IMR-90 (cell line): ENCODE data around the gene PSMG4. TPM values are rescaled to one million over a fixed set of nuclear protein-coding genes. Genes with fewer than 3 reads are reported as not detected.

ENCODE experiments used
- ATAC-seq: fragments of 200-7000 bp; cut with Tn5 transposase; 2 replicates; pipeline ENCODE4 v1.9.1; 2020; ENCODE audit warnings: low read depth, mild to moderate bottlenecking, moderate library complexity
- BruUV-seq: library from RNA; stranded (reverse); fragments of 400-500 nt; replicated peaks from 2 replicates; lab custom pipeline; 2021; lab: Mats Ljungman, UMichigan
- CTCF ChIA-PET: fragments of 300-600 bp; formaldehyde crosslinking; extraction: SDS; loops from one replicate; lab custom pipeline; 2021; ENCODE audit warnings: antibody characterized with exemption; lab: Yijun Ruan, JAX
- POLR2A ChIA-PET: fragments of 300-600 bp; sonication (Branson Sonifier 250); formaldehyde crosslinking; loops from one replicate; lab custom pipeline; 2022; ENCODE audit warnings: antibody characterized with exemption; ENCODE audit not compliant: unreplicated experiment; lab: Charles Lee
- DNase-seq: peaks from one replicate; pipeline ENCODE4 v3.0.0; 2013
- H2AFZ ChIP-seq: replicated peaks from 2 replicates; pipeline ENCODE3; 2013; ENCODE audit warnings: low read length, mild to moderate bottlenecking; ENCODE audit not compliant: poor library complexity
- H2AK5ac ChIP-seq: 2 replicates; pipeline ENCODE4 v1.6.1; 2013; ENCODE audit warnings: low read depth, low read length, inconsistent platforms
- H2AK9ac ChIP-seq: replicated peaks from 2 replicates; pipeline ENCODE3; 2013; ENCODE audit warnings: mild to moderate bottlenecking, low read depth, low read length, moderate library complexity; ENCODE audit not compliant: poor library complexity
- H2BK120ac ChIP-seq: 2 replicates; pipeline ENCODE4 v1.6.1; 2013; ENCODE audit warnings: low read depth, low read length, inconsistent platforms
- H2BK15ac ChIP-seq: 3 replicates; pipeline ENCODE4 v1.6.1; 2013; ENCODE audit warnings: low read depth, low read length, inconsistent platforms
- H2BK20ac ChIP-seq: 2 replicates; pipeline ENCODE4 v1.6.1; 2013; ENCODE audit warnings: low read depth, mild to moderate bottlenecking, inconsistent platforms, low read length, moderate library complexity
- H2BK5ac ChIP-seq: 2 replicates; pipeline ENCODE4 v1.6.1; 2013; ENCODE audit warnings: mild to moderate bottlenecking, low read depth, low read length, inconsistent platforms; ENCODE audit not compliant: poor library complexity, severe bottlenecking
- H3K14ac ChIP-seq: replicated peaks from 2 replicates; pipeline ENCODE4 v1.6.1; 2013; ENCODE audit warnings: low read depth, low read length, inconsistent platforms
- H3K18ac ChIP-seq: 2 replicates; pipeline ENCODE4 v1.6.1; 2013; ENCODE audit warnings: low read depth, low read length, control low read depth
- H3K23ac ChIP-seq: 2 replicates; pipeline ENCODE4 v1.6.1; 2013; ENCODE audit warnings: low read depth, low read length, inconsistent platforms
- H3K27ac ChIP-seq: 2 replicates; pipeline ENCODE4 v1.5.1; 2013; ENCODE audit warnings: mild to moderate bottlenecking, control low read depth, low read length; ENCODE audit not compliant: insufficient read depth
- H3K27me3 ChIP-seq: 2 replicates; pipeline ENCODE4 v1.6.1; 2013; ENCODE audit warnings: low read length; ENCODE audit not compliant: control insufficient read depth, insufficient read depth
- H3K36me3 ChIP-seq: 2 replicates; pipeline ENCODE4 v1.6.1; 2013; ENCODE audit warnings: low read length, mixed read lengths; ENCODE audit not compliant: control insufficient read depth, insufficient read depth
- H3K4ac ChIP-seq: 2 replicates; pipeline ENCODE4 v1.6.1; 2013; ENCODE audit warnings: low read depth, low read length, inconsistent platforms
- H3K4me1 ChIP-seq: 2 replicates; pipeline ENCODE4 v1.6.1; 2013; ENCODE audit warnings: low read length, mixed read lengths; ENCODE audit not compliant: control insufficient read depth, insufficient read depth
- H3K4me2 ChIP-seq: 2 replicates; pipeline ENCODE4 v1.6.1; 2013; ENCODE audit warnings: low read depth, mild to moderate bottlenecking, control low read depth, low read length, moderate library complexity
- H3K4me3 ChIP-seq: 2 replicates; pipeline ENCODE4 v1.5.1; 2013; ENCODE audit warnings: low read depth, mild to moderate bottlenecking, control low read depth, low read length, moderate library complexity; ENCODE audit not compliant: insufficient read depth
- H3K56ac ChIP-seq: 2 replicates; pipeline ENCODE4 v1.6.1; 2013; ENCODE audit warnings: low read length, inconsistent platforms; ENCODE audit not compliant: insufficient read depth; ENCODE audit errors: extremely low read depth
- H3K79me1 ChIP-seq, 2 experiments: 2 replicates each; pipeline ENCODE4 v1.6.1; 2013; ENCODE audit warnings: low read length in 2 of 2, inconsistent platforms in 1 of 2, low read depth in 1 of 2
- H3K9ac ChIP-seq: 2 replicates; pipeline ENCODE4 v1.6.1; 2013; ENCODE audit warnings: low read depth, low read length, control low read depth
- H3K9me1 ChIP-seq: 2 replicates; pipeline ENCODE4 v1.6.1; 2013; ENCODE audit warnings: low read length, inconsistent platforms; ENCODE audit not compliant: insufficient read depth
- H3K9me3 ChIP-seq: 2 replicates; pipeline ENCODE4 v1.6.1; 2013; ENCODE audit warnings: low read length; ENCODE audit not compliant: control insufficient read depth, insufficient read depth
- H4K20me1 ChIP-seq: 2 replicates; pipeline ENCODE4 v1.6.1; 2013; ENCODE audit warnings: low read length, inconsistent platforms; ENCODE audit not compliant: insufficient read depth
- H4K5ac ChIP-seq: 2 replicates; pipeline ENCODE4 v1.6.1; 2013; ENCODE audit warnings: mild to moderate bottlenecking, low read depth, low read length, control low read depth
- H4K8ac ChIP-seq, 2 experiments: 2 replicates each; pipeline ENCODE4 v1.6.1; 2013; ENCODE audit warnings: low read depth in 2 of 2, low read length in 2 of 2, control low read depth in 1 of 2, inconsistent platforms in 1 of 2
- H4K91ac ChIP-seq: 2 replicates; pipeline ENCODE4 v1.6.1; 2013; ENCODE audit warnings: low read depth, low read length, inconsistent platforms; ENCODE audit not compliant: insufficient read depth
- CEBPB ChIP-seq: IDR thresholded peaks from 2 replicates; pipeline ENCODE4 v1.6.1; 2012; ENCODE audit warnings: low read depth, low read length, improper control_type of control experiment
- CHD1 ChIP-seq: IDR thresholded peaks from 2 replicates; pipeline ENCODE4 v1.6.1; 2012; ENCODE audit warnings: low read depth, low read length, improper control_type of control experiment
- MAFK ChIP-seq: IDR thresholded peaks from 2 replicates; pipeline ENCODE4 v1.6.1; 2012; ENCODE audit warnings: low read depth, low read length, improper control_type of control experiment
- MAZ ChIP-seq: IDR thresholded peaks from 2 replicates; pipeline ENCODE4 v1.6.1; 2012; ENCODE audit warnings: low read depth, mild to moderate bottlenecking, low read length, improper control_type of control experiment, moderate library complexity, borderline replicate concordance
- POLR2A ChIP-seq: IDR thresholded peaks from 2 replicates; pipeline ENCODE4 v1.6.1; 2012; ENCODE audit warnings: mild to moderate bottlenecking, low read depth, low read length
- RAD21 ChIP-seq: IDR thresholded peaks from 2 replicates; pipeline ENCODE4 v1.6.1; 2012; ENCODE audit warnings: low read length, improper control_type of control experiment
- RCOR1 ChIP-seq: IDR thresholded peaks from 2 replicates; pipeline ENCODE4 v1.6.1; 2012; ENCODE audit warnings: mild to moderate bottlenecking, low read length, improper control_type of control experiment; ENCODE audit not compliant: insufficient replicate concordance
- RFX5 ChIP-seq: IDR thresholded peaks from 2 replicates; pipeline ENCODE4 v1.8.0; 2012; ENCODE audit warnings: low read depth, mild to moderate bottlenecking, low read length, moderate library complexity
- SMC3 ChIP-seq: fragments of 150-350 bp; IDR thresholded peaks from 2 replicates; pipeline ENCODE4 v1.6.1; 2016; ENCODE audit warnings: low read depth, mild to moderate bottlenecking, antibody characterized with exemption, low read length, moderate library complexity
- WGBS, 2 experiments: methylation state at CpG; one replicate each; pipeline versions ENCODE4 v1.1.5 to v1.1.7; 2013; ENCODE audit warnings: missing lambda C conversion rate in 2 of 2; ENCODE audit not compliant: insufficient read length in 1 of 2; ENCODE audit errors: extremely low coverage in 2 of 2; 5-methylcytosine and 5-hydroxymethylcytosine counted together
- dilution Hi-C: fragments of 300-500 bp; cut with HindIII; formaldehyde crosslinking; loops from one replicate; pipeline ENCODE4 v1.14.3; 2018; ENCODE audit warnings: low sequenced_read_pairs; ENCODE audit not compliant: unreplicated experiment
- in situ Hi-C: fragments of 300-500 bp; cut with MboI; formaldehyde crosslinking; loops from 3 replicates; pipeline ENCODE4 v1.14.3; 2019; ENCODE audit warnings: low sequenced_read_pairs, inconsistent platforms, mixed read lengths
- intact Hi-C: fragments of 100-400 bp; cut with micrococcal nuclease; formaldehyde crosslinking; loops from 2 replicates; pipeline ENCODE4 v1.10.0; 2022
- polyA plus RNA-seq, 3 experiments: library from polyadenylated mRNA; depleted of rRNA; stranded (reverse); fragments of >200 nt; gene quantifications; 2 replicates each; pipeline ENCODE4 v1.2.3, GENCODE V29; 2012; ENCODE audit warnings: low replicate concordance in 1 of 3
- total RNA-seq: library from RNA; depleted of rRNA; stranded (reverse); fragments of >200 nt; gene quantifications from 2 replicates; pipeline ENCODE4 v1.2.3, GENCODE V29; 2012
- TF ChIP-seq, protein P1 (sequence below): fragments of 150-350 bp; IDR thresholded peaks from 2 replicates; pipeline ENCODE4 v1.6.1; 2016; ENCODE audit warnings: low read depth, mild to moderate bottlenecking, low read length, moderate library complexity, borderline replicate concordance

Gene PSMG4
- total and polyA plus RNA-seq, 2 of the 4 experiments (the other 2 are of a cell fraction): 5.6 to 13.4 TPM

DNA sequence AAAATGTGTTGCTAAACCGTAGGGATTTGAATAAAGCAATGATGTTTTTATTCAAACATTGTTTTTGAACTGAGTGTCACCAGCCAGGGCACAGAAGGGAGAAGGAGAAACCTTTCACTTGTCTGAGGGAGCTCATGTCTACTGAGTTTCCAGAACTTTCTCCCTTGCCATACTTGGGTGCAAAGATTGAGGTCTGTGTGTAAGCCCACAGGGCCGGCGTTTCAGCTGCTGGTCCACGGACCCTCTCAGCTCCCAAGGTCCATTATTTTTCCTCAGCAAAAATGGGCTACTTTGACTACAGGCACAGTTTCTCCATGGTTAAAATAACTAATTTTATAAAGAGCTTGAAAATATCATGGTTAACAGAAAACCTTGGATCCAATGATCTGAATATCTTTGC is 32.6 kb downstream of the PSMG4 start:
- H3K36me3 ChIP-seq: no peaks in the 10 kb centered on the region

More for the DNA sequence above, 32.6 kb downstream of the PSMG4 start:
- H3K14ac ChIP-seq: no peak overlapping the region
- no peaks in the 10 kb centered on the region for H4K20me1 ChIP-seq
- no peak for ATAC-seq
- H3K27ac ChIP-seq: no peak overlapping the region
- BruUV-seq: no TSS peak
- H3K9me1 ChIP-seq: no peaks in the 10 kb centered on the region
- POLR2A ChIA-PET: no interaction called here
- intact Hi-C loops (no loop called here), dilution Hi-C loops (no loop called here), in situ Hi-C loops (no loop called here)
- H2BK120ac ChIP-seq: no peak overlapping the region
- H2BK20ac ChIP-seq: no peak overlapping the region
- no peak overlapping the region for H3K4ac ChIP-seq
- no peak overlapping the region for H4K5ac ChIP-seq
- no peak overlapping the region for H2AK5ac ChIP-seq
- no peak overlapping the region for H2BK15ac ChIP-seq
- no CpG with 5 or more reads among the region's 4 CpGs for WGBS, 2 experiments
- no peak overlapping the region for H4K91ac ChIP-seq
- no peaks in the 10 kb centered on the region for H3K79me1 ChIP-seq
- no peak overlapping the region for H4K8ac ChIP-seq
- CTCF ChIA-PET: no interaction called here
- H2BK5ac ChIP-seq: no peak overlapping the region
- H3K23ac ChIP-seq: no peak overlapping the region
- TF ChIP-seq RAD21: no peak
- no peak for TF ChIP-seq MAFK
- no peak for TF ChIP-seq POLR2A
- no peak for TF ChIP-seq CEBPB
- TF ChIP-seq RCOR1: no peak
- TF ChIP-seq, protein P1, sequence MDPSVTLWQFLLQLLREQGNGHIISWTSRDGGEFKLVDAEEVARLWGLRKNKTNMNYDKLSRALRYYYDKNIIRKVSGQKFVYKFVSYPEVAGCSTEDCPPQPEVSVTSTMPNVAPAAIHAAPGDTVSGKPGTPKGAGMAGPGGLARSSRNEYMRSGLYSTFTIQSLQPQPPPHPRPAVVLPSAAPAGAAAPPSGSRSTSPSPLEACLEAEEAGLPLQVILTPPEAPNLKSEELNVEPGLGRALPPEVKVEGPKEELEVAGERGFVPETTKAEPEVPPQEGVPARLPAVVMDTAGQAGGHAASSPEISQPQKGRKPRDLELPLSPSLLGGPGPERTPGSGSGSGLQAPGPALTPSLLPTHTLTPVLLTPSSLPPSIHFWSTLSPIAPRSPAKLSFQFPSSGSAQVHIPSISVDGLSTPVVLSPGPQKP: no peak
- no peak for TF ChIP-seq RFX5
- TF ChIP-seq MAZ: no peak
- no peak for TF ChIP-seq CHD1
- no peak for TF ChIP-seq SMC3
- peaks cover 12% of the 10 kb centered on the region; the same call in 1 of the 2 replicates for H3K27me3 ChIP-seq
- no peak overlapping the region for H3K9ac ChIP-seq
- no peak overlapping the region for H3K56ac ChIP-seq
- H3K4me3 ChIP-seq: no peak overlapping the region
- no peak overlapping the region for H2AFZ ChIP-seq
- H3K4me1 ChIP-seq: no peaks in the 10 kb centered on the region
- no peak for DNase-seq
- H3K18ac ChIP-seq: no peak overlapping the region
- H3K4me2 ChIP-seq: no peak overlapping the region
- no peaks in the 10 kb centered on the region for H3K9me3 ChIP-seq
- H2AK9ac ChIP-seq: no peak overlapping the region
